ENCODE measurements around the gene LMO7. TPM values are rescaled to one million over a fixed set of nuclear protein-coding genes. Genes with fewer than 3 reads are reported as not detected.
"Not testable (repeated sequence)": the region's sequence is repeated elsewhere in the genome, so short reads cannot be mapped to it uniquely, and the experiment has no call there.

Gene LMO7
- polyA plus RNA-seq, 1 experiment = 149 TPM

- TF ChIP-seq, protein P1, sequence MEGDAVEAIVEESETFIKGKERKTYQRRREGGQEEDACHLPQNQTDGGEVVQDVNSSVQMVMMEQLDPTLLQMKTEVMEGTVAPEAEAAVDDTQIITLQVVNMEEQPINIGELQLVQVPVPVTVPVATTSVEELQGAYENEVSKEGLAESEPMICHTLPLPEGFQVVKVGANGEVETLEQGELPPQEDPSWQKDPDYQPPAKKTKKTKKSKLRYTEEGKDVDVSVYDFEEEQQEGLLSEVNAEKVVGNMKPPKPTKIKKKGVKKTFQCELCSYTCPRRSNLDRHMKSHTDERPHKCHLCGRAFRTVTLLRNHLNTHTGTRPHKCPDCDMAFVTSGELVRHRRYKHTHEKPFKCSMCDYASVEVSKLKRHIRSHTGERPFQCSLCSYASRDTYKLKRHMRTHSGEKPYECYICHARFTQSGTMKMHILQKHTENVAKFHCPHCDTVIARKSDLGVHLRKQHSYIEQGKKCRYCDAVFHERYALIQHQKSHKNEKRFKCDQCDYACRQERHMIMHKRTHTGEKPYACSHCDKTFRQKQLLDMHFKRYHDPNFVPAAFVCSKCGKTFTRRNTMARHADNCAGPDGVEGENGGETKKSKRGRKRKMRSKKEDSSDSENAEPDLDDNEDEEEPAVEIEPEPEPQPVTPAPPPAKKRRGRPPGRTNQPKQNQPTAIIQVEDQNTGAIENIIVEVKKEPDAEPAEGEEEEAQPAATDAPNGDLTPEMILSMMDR (IDR thresholded peaks at IDR 0.05; ENCODE audit: insufficient read depth, low read depth, low read length) = no peak
- POLR2A ChIA-PET = no interaction called here
- CTCF ChIA-PET = no interaction called here
- Histone ChIP-seq H3K27me3 (ENCODE audit: control insufficient read depth, insufficient read depth, low read length) (no peaks in the 10 kb centered on the region), H3K4me3 (ENCODE audit: low read depth, low read length) (no peak overlapping the region), H3K36me3 (ENCODE audit: control insufficient read depth, insufficient read depth, low read length) (no peaks in the 10 kb centered on the region)
- no peak for DNase-seq (ENCODE audit: low read depth)
These were observed 135.7 kb downstream of the LMO7 start for GRCh38 chr13:75771818-75772217.

DNA sequence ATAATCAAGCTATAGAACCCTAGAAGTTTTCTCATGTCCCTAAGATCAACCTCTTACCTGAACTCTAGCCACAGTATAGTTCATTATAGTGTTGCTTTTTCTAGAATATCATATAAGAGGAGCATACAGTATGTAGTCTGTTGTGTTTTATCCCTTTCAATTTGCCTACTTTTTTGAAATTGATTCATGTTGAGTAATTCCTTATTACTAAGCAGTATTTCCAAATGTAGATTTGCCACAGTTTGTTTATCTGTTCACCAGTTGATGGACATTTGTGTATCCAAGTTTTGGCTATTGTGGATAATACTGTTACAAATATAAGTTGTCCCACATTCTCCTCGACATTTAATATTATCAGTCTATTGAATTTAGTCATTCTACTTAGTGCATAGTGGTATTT lies 138.0 kb downstream of the LMO7 start:
- POLR2A ChIA-PET = no interaction called here
- no peaks in the 10 kb centered on the region for H3K27me3 ChIP-seq (ENCODE audit: control insufficient read depth, insufficient read depth, low read length)
- CTCF ChIA-PET = no interaction called here
- TF ChIP-seq, protein P1 (IDR thresholded peaks at IDR 0.05; ENCODE audit: insufficient read depth, low read depth, low read length) = no peak
- no peaks in the 10 kb centered on the region for H3K36me3 ChIP-seq (ENCODE audit: control insufficient read depth, insufficient read depth, low read length)
- H3K4me3 ChIP-seq (ENCODE audit: low read depth, low read length) = no peak overlapping the region
- no peak for DNase-seq (ENCODE audit: low read depth)

DNA sequence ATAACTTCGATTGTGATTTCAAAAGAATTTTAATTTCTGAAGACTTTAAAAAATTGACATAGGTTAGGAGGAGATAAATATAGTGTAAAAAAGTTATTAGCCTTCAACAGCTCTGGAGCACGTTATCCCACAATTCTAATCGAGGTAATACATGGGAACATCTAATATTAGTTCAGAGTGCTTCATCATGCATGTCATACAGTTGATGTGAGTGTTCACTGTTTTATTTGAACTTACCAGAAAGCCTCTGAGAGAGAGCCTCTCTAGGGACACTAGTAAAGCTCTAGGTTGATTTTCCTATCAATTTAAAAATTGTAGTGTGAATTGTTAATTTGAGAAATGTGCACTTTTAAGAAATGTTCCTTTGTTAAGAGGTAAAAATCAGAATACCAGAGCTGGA lies 140.4 kb downstream of the LMO7 start:
- CTCF ChIA-PET = no interaction called here
- POLR2A ChIA-PET = no interaction called here
- Histone ChIP-seq H3K36me3 (ENCODE audit: control insufficient read depth, insufficient read depth, low read length) (no peaks in the 10 kb centered on the region), H3K4me3 (ENCODE audit: low read depth, low read length) (no peak overlapping the region), H3K27me3 (ENCODE audit: control insufficient read depth, insufficient read depth, low read length) (no peaks in the 10 kb centered on the region)
- no peak for DNase-seq (ENCODE audit: low read depth)
- TF ChIP-seq, protein P1 (IDR thresholded peaks at IDR 0.05; ENCODE audit: insufficient read depth, low read depth, low read length) = no peak

DNA sequence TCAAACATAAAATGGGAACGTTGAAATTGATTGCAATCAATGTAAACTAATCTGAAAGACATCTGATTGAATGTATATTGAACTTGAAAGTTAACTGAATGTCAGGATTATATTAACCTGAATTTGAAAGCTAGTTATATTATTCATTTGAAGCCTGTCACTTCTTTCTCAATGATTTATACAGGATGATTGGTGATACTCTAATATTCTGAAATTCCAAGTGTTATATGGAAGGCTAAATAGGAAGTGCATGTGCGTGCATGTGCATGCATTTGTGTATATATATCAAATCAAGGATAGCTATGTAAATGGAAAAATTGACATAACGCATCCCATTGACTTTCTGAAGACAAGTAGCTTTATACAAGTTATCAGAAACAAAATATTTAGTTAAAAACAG lies 143.3 kb downstream of the LMO7 start:
- TF ChIP-seq, protein P1 (IDR thresholded peaks at IDR 0.05; ENCODE audit: insufficient read depth, low read depth, low read length) = no peak
- Histone ChIP-seq H3K4me3 (ENCODE audit: low read depth, low read length) (no peak overlapping the region), H3K27me3 (ENCODE audit: control insufficient read depth, insufficient read depth, low read length) (no peaks in the 10 kb centered on the region), H3K36me3 (ENCODE audit: control insufficient read depth, insufficient read depth, low read length) (no peaks in the 10 kb centered on the region; the same call in 1 of the 2 replicates)
- ChIA-PET CTCF (interaction anchor here (0.6 kb wide), 1 partner anchor 84 kb away, joined by 3 read pairs; no protein-coding TSS in a partner anchor), POLR2A (interaction anchor here (0.5 kb wide), 1 partner anchor 9 kb away, joined by 4 read pairs; no protein-coding TSS in a partner anchor)
- no peak for DNase-seq (ENCODE audit: low read depth)

GRCh38 chr13:75780103-75780502 lies 144.0 kb downstream of the LMO7 start:
- DNase-seq (ENCODE audit: low read depth); CTCF ChIA-PET; H3K36me3 ChIP-seq (ENCODE audit: control insufficient read depth, insufficient read depth, low read length); H3K4me3 ChIP-seq (ENCODE audit: low read depth, low read length); H3K27me3 ChIP-seq (ENCODE audit: control insufficient read depth, insufficient read depth, low read length); POLR2A ChIA-PET: not testable (repeated sequence)

DNA sequence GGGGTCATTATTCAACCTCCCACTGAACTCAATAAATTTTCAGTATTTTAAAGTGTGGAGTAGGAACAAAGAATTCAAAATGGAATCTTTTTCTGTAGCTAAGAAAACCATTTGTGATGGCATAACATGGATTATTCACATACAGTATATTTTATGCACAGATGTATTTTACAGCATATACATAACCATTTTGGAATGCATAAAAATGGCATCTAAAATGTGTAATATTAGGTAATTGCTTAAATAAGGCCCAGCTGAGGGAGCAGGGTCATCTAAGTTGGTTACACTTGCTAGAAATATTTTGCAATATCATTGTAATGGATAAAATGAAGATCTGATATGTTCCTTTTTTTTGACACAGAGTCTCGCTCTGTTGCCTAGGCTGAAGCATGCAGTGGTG lies 146.9 kb downstream of the LMO7 start:
- no peaks in the 10 kb centered on the region for H3K27me3 ChIP-seq (ENCODE audit: control insufficient read depth, insufficient read depth, low read length)
- H3K4me3 ChIP-seq (ENCODE audit: low read depth, low read length) = no peak overlapping the region
- TF ChIP-seq, protein P1 (IDR thresholded peaks at IDR 0.05; ENCODE audit: insufficient read depth, low read depth, low read length) = no peak
- ChIA-PET POLR2A (no interaction called here), CTCF (interaction anchor here (1.9 kb wide), 1 partner anchor 88 kb away, joined by 6 read pairs; no protein-coding TSS in a partner anchor)
- no peaks in the 10 kb centered on the region; the same call in 1 of the 2 replicates for H3K36me3 ChIP-seq (ENCODE audit: control insufficient read depth, insufficient read depth, low read length)
- DNase-seq (ENCODE audit: low read depth) = no peak
